Tibial artery (tissue), 4 donors: ENCODE data around the gene CARMIL1.

ENCODE experiments used
- DNase-seq, 2 donors: peaks; one replicate each; pipeline ENCODE4 v3.0.0-alpha.2; 2019
- H3K27ac ChIP-seq, 2 donors: fragments of 200-600 bp; sonication (generic) in 1 of 2; 1 replicate in 1 of 2; 2 replicates in 1 of 2; pipeline ENCODE4 v1.5.1; 2018 to 2019; ENCODE audit warnings: mild to moderate bottlenecking in 1 of 2
- H3K27me3 ChIP-seq, 2 donors: fragments of 200-600 bp; sonication (generic) in 1 of 2; one replicate each; pipeline versions ENCODE4 v1.5.1 to v1.6.0; 2016 to 2019
- H3K36me3 ChIP-seq, 3 donors: fragments of 200-600 bp; sonication (generic) in 2 of 3; one replicate each; pipeline ENCODE4 v1.5.1; 2016 to 2019; ENCODE audit warnings: mild to moderate bottlenecking in 2 of 3
- H3K4me1 ChIP-seq, 4 donors: fragments of 200-600 bp; sonication (generic) in 2 of 4; 1 replicate in 3 of 4; 2 replicates in 1 of 4; pipeline ENCODE4 v1.5.1; 2016 to 2019
- H3K4me3 ChIP-seq, 2 donors: fragments of 200-600 bp; sonication (generic) in 1 of 2; 1 replicate in 1 of 2; 2 replicates in 1 of 2; pipeline ENCODE4 v1.5.1; 2018 to 2019; ENCODE audit warnings: mild to moderate bottlenecking in 2 of 2
- H3K9me3 ChIP-seq, 3 donors: fragments of 200-600 bp; sonication (generic) in 1 of 3; one replicate each; pipeline ENCODE4 v1.5.1; 2016 to 2019
- intact Hi-C: fragments of 100-400 bp; cut with DNase I; formaldehyde crosslinking; loops from one replicate; pipeline ENCODE4 v1.15.0; 2023; ENCODE audit warnings: low total_unique reads
- TF ChIP-seq, protein P1 (sequence below), 2 experiments: fragments of 200-600 bp in 1 of 2; fragments of 450-650 bp in 1 of 2; IDR thresholded peaks; one replicate each; pipeline ENCODE4 v1.5.1; 2017 to 2019; ENCODE audit warnings: antibody characterized with exemption in 2 of 2, mild to moderate bottlenecking in 1 of 2, moderate library complexity in 1 of 2

Gene CARMIL1

GRCh38 chr6:25263657-25264056 is 15.5 kb upstream of the CARMIL1 start:
- TF ChIP-seq, protein P1, sequence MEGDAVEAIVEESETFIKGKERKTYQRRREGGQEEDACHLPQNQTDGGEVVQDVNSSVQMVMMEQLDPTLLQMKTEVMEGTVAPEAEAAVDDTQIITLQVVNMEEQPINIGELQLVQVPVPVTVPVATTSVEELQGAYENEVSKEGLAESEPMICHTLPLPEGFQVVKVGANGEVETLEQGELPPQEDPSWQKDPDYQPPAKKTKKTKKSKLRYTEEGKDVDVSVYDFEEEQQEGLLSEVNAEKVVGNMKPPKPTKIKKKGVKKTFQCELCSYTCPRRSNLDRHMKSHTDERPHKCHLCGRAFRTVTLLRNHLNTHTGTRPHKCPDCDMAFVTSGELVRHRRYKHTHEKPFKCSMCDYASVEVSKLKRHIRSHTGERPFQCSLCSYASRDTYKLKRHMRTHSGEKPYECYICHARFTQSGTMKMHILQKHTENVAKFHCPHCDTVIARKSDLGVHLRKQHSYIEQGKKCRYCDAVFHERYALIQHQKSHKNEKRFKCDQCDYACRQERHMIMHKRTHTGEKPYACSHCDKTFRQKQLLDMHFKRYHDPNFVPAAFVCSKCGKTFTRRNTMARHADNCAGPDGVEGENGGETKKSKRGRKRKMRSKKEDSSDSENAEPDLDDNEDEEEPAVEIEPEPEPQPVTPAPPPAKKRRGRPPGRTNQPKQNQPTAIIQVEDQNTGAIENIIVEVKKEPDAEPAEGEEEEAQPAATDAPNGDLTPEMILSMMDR (IDR thresholded peaks at IDR 0.05), result no peak
- Histone ChIP-seq H3K4me3 (no peak overlapping the region), H3K36me3 (no peaks in the 10 kb centered on the region), H3K27ac (no peak overlapping the region), H3K4me1 (peaks cover 0 to 7% (median 0%) of the 10 kb centered on the region in 4 donors), H3K9me3 (no peaks in the 10 kb centered on the region), H3K27me3 (no peaks in the 10 kb centered on the region)
- DNase-seq, result no peak
- intact Hi-C loops, result no loop called here

GRCh38 chr6:25266456-25267100 is 12.6 kb upstream of the CARMIL1 start:
- no peak for DNase-seq
- TF ChIP-seq, protein P1 (IDR thresholded peaks at IDR 0.05), result no peak
- Histone ChIP-seq H3K27ac (no peak overlapping the region), H3K4me1 (peaks cover 0 to 7% (median 0%) of the 10 kb centered on the region in 4 donors), H3K36me3 (no peaks in the 10 kb centered on the region), H3K4me3 (no peak overlapping the region), H3K9me3 (peaks cover 0 to 3% (median 0%) of the 10 kb centered on the region in 3 donors), H3K27me3 (no peaks in the 10 kb centered on the region)
- intact Hi-C loops, result no loop called here

DNA sequence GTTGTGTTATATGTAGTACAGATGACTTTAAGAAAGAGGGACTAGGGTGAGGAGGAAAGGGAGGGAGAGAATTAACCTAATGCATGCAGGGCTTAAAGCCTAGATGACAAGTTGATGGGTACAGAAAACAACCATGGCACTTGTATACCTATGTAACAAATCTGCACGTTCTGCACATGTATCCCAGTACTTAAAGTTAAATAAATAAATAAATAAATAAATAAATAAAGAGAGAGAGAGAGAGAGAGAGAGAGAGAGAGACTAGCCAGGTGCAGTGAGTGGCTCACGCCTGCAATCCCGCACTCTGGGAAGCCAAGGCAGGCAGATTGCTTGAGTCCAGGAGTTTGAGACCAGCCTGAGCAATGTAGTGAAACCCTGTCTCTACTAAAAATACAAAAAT is 11.5 kb upstream of the CARMIL1 start:
- Histone ChIP-seq H3K27me3 (no peaks in the 10 kb centered on the region), H3K27ac (no peak overlapping the region), H3K36me3 (no peaks in the 10 kb centered on the region), H3K9me3 (peaks cover 0 to 3% (median 0%) of the 10 kb centered on the region in 3 donors), H3K4me3 (no peak overlapping the region), H3K4me1 (peaks cover 0 to 7% (median 0%) of the 10 kb centered on the region in 4 donors)
- no peak for DNase-seq
- intact Hi-C loops, result no loop called here
- TF ChIP-seq, protein P1 (IDR thresholded peaks at IDR 0.05), result no peak

DNA sequence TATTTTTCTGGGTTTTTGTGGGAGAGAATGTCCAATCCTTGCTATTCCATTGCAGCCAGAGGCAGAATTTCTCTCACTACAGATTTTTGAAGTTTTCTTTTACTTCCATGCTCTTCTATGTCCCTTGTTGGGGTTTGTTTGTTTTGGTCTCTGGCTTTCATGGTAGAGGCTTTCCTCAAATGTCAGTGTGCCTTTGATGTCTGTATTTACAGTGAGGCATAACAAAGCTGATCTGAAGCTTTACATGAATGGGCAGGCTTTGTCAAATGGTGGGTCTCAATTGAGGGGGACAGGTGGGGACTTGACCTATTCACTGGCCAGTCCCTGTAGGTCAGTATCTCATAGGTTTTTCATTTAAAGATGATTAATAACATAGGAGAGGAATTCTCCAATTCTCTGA is 8.6 kb upstream of the CARMIL1 start:
- peaks cover 0 to 5% (median 0%) of the 10 kb centered on the region in 4 donors for H3K4me1 ChIP-seq
- TF ChIP-seq, protein P1 (IDR thresholded peaks at IDR 0.05), result no peak
- no peak overlapping the region for H3K4me3 ChIP-seq
- no peaks in the 10 kb centered on the region for H3K36me3 ChIP-seq
- DNase-seq, result no peak
- H3K9me3 ChIP-seq, result peaks cover 0 to 3% (median 0%) of the 10 kb centered on the region in 3 donors
- intact Hi-C loops, result loop anchor here (5.0 kb wide), 1 partner anchor 332 kb away; no protein-coding TSS in a partner anchor
- H3K27me3 ChIP-seq, result no peaks in the 10 kb centered on the region
- no peak overlapping the region for H3K27ac ChIP-seq

GRCh38 chr6:25275436-25275835 is 3.7 kb upstream of the CARMIL1 start:
- intact Hi-C loops, result no loop called here
- H3K4me3 ChIP-seq, result no peak overlapping the region
- DNase-seq, result no peak

More at GRCh38 chr6:25275436-25275835, 3.7 kb upstream of the CARMIL1 start:
- H3K27ac ChIP-seq, result no peak overlapping the region
- H3K36me3 ChIP-seq, result no peaks in the 10 kb centered on the region
- peaks cover 0 to 20% (median 13%) of the 10 kb centered on the region in 4 donors for H3K4me1 ChIP-seq
- H3K27me3 ChIP-seq, result no peaks in the 10 kb centered on the region
- no peaks in the 10 kb centered on the region for H3K9me3 ChIP-seq
- TF ChIP-seq, protein P1 (IDR thresholded peaks at IDR 0.05), result no peak
